Astrocyte (in vitro differentiated cells and primary cell): ENCODE measurements around the gene SULT6B1. TPM values are rescaled to one million over a fixed set of nuclear protein-coding genes. Genes with fewer than 3 reads are reported as not detected.

Experiments
- DNase-seq: peaks from one replicate; pipeline ENCODE4 v3.0.0-alpha.2; 2010; ENCODE audit warnings: low read depth
- FAIRE-seq: peaks from 2 replicates; lab custom pipeline; 2011; peaks lifted over from hg19 to GRCh38; lab: Jason Lieb, UNC
- H2AFZ ChIP-seq: 2 replicates; pipeline ENCODE4 v1.6.0; 2012; ENCODE audit warnings: low read depth, low read length, inconsistent platforms
- H3K27ac ChIP-seq: 2 replicates; pipeline ENCODE4 v1.5.1; 2011; ENCODE audit warnings: low read depth, low read length, inconsistent platforms
- H3K27me3 ChIP-seq: 2 replicates; pipeline ENCODE4 v1.6.0; 2011; ENCODE audit warnings: low read length, inconsistent platforms; ENCODE audit not compliant: insufficient read depth
- H3K36me3 ChIP-seq: 2 replicates; pipeline ENCODE4 v1.5.1; 2011; ENCODE audit warnings: low read length, inconsistent platforms; ENCODE audit not compliant: insufficient read depth
- H3K4me1 ChIP-seq: 2 replicates; pipeline ENCODE4 v1.5.1; 2011; ENCODE audit warnings: low read length, inconsistent platforms; ENCODE audit not compliant: insufficient read depth
- H3K4me2 ChIP-seq: 2 replicates; pipeline ENCODE4 v1.6.0; 2012; ENCODE audit warnings: low read length, inconsistent platforms
- H3K4me3 ChIP-seq: 2 replicates; pipeline ENCODE4 v1.5.1; 2011; ENCODE audit warnings: low read depth, mild to moderate bottlenecking, low read length, inconsistent platforms; ENCODE audit not compliant: insufficient read depth
- H3K79me2 ChIP-seq: 2 replicates; pipeline ENCODE4 v1.6.0; 2012; ENCODE audit warnings: mild to moderate bottlenecking, low read length, inconsistent platforms; ENCODE audit not compliant: insufficient read depth
- H3K9ac ChIP-seq: 2 replicates; pipeline ENCODE4 v1.6.0; 2012; ENCODE audit warnings: mild to moderate bottlenecking, low read length, inconsistent platforms
- H3K9me3 ChIP-seq: 2 replicates; pipeline ENCODE4 v1.5.1; 2012; ENCODE audit warnings: low read depth, mild to moderate bottlenecking, low read length, inconsistent platforms; ENCODE audit not compliant: insufficient read depth
- H4K20me1 ChIP-seq: 2 replicates; pipeline ENCODE4 v1.6.0; 2012; ENCODE audit warnings: low read length, inconsistent platforms; ENCODE audit not compliant: insufficient read depth
- H3K27ac Mint-ChIP-seq: one replicate; pipeline ENCODE4 v1.8.0; 2021; ENCODE audit warnings: mild to moderate bottlenecking, mixed read lengths; ENCODE audit not compliant: unreplicated experiment
- H3K27me3 Mint-ChIP-seq: one replicate; pipeline ENCODE4 v1.8.0; 2021; ENCODE audit warnings: low read depth, mixed read lengths; ENCODE audit not compliant: unreplicated experiment
- H3K36me3 Mint-ChIP-seq: one replicate; pipeline ENCODE4 v1.8.0; 2021; ENCODE audit warnings: low read depth, mixed read lengths; ENCODE audit not compliant: unreplicated experiment
- H3K4me1 Mint-ChIP-seq: one replicate; pipeline ENCODE4 v1.8.0; 2021; ENCODE audit warnings: low read depth, mixed read lengths; ENCODE audit not compliant: unreplicated experiment
- H3K4me3 Mint-ChIP-seq: one replicate; pipeline ENCODE4 v1.8.0; 2021; ENCODE audit warnings: mild to moderate bottlenecking, moderate library complexity, mixed read lengths; ENCODE audit not compliant: unreplicated experiment
- H3K9me3 Mint-ChIP-seq: one replicate; pipeline ENCODE4 v1.8.0; 2021; ENCODE audit warnings: mild to moderate bottlenecking, mixed read lengths; ENCODE audit not compliant: unreplicated experiment
- EZH2 ChIP-seq: IDR thresholded peaks from 2 replicates; pipeline ENCODE4 v1.6.1; 2012; ENCODE audit warnings: mild to moderate bottlenecking, low read length, inconsistent platforms; ENCODE audit not compliant: insufficient read depth
- total RNA-seq: library from RNA; stranded (reverse); gene quantifications from 2 replicates; pipeline ENCODE4 v1.2.1, GENCODE V29; 2021
- TF ChIP-seq, protein P1 (sequence below): IDR thresholded peaks from 2 replicates; pipeline ENCODE4 v1.5.1; 2011; ENCODE audit warnings: low read depth, mild to moderate bottlenecking, inconsistent platforms, low read length, moderate library complexity; ENCODE audit not compliant: insufficient read depth

SULT6B1 gene
- total RNA-seq, 1 donor from 2014 or later = not detected

DNA sequence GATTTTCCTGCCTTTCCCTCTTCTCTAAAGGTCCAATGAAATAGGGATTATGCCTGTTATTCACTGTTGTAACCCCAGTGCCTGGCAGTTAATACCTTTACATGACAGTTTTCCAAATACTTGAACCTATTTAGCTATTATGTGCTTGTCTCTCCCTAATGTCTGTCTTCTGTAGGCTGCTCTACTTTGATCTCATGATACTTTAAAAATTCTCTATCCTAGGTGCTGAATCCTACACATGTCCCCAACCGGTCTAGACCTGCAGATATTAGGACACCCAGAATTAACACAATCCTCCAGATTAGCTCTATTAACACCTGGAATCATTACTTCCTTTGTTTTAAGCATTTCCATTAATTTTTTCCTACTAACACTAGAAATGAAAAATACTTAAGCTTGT, 35.6 kb upstream of the SULT6B1 start:
- Mint-ChIP-seq H3K4me3 (no peak overlapping the region), H3K4me1 (peaks cover 13% of the 10 kb centered on the region), H3K27ac (no peak overlapping the region), H3K36me3 (no peaks in the 10 kb centered on the region), H3K27me3 (no peaks in the 10 kb centered on the region), H3K9me3 (no peaks in the 10 kb centered on the region)
- TF ChIP-seq EZH2 = no peak
- TF ChIP-seq, protein P1, sequence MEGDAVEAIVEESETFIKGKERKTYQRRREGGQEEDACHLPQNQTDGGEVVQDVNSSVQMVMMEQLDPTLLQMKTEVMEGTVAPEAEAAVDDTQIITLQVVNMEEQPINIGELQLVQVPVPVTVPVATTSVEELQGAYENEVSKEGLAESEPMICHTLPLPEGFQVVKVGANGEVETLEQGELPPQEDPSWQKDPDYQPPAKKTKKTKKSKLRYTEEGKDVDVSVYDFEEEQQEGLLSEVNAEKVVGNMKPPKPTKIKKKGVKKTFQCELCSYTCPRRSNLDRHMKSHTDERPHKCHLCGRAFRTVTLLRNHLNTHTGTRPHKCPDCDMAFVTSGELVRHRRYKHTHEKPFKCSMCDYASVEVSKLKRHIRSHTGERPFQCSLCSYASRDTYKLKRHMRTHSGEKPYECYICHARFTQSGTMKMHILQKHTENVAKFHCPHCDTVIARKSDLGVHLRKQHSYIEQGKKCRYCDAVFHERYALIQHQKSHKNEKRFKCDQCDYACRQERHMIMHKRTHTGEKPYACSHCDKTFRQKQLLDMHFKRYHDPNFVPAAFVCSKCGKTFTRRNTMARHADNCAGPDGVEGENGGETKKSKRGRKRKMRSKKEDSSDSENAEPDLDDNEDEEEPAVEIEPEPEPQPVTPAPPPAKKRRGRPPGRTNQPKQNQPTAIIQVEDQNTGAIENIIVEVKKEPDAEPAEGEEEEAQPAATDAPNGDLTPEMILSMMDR = no peak
- DNase-seq (no peak), FAIRE-seq (no peak)
- no peak overlapping the region for H2AFZ ChIP-seq
- H3K27ac ChIP-seq = no peak overlapping the region
- H3K27me3 ChIP-seq = no peaks in the 10 kb centered on the region
- H3K79me2 ChIP-seq = peaks cover 52% of the 10 kb centered on the region
- no peak overlapping the region for H3K4me2 ChIP-seq
- H3K4me1 ChIP-seq = no peaks in the 10 kb centered on the region
- peaks cover 43% of the 10 kb centered on the region for H4K20me1 ChIP-seq
- H3K4me3 ChIP-seq = no peak overlapping the region
- H3K36me3 ChIP-seq = peaks cover 40% of the 10 kb centered on the region
- H3K9ac ChIP-seq = no peak overlapping the region
- H3K9me3 ChIP-seq = no peaks in the 10 kb centered on the region

- no peaks in the 10 kb centered on the region for H3K27me3 ChIP-seq
- no peak overlapping the region for H2AFZ ChIP-seq
- no peak overlapping the region for H3K4me3 ChIP-seq
- H4K20me1 ChIP-seq = peaks cover 40% of the 10 kb centered on the region
- no peaks in the 10 kb centered on the region for H3K27me3 Mint-ChIP-seq
- DNase-seq = no peak
- no peak for FAIRE-seq
- peaks cover 13% of the 10 kb centered on the region for H3K4me1 Mint-ChIP-seq
- H3K36me3 Mint-ChIP-seq = no peaks in the 10 kb centered on the region
- H3K36me3 ChIP-seq = peaks cover 38% of the 10 kb centered on the region
- H3K4me1 ChIP-seq = no peaks in the 10 kb centered on the region
- H3K79me2 ChIP-seq = peaks cover 43% of the 10 kb centered on the region
- H3K9me3 ChIP-seq = no peaks in the 10 kb centered on the region
- TF ChIP-seq, protein P1 = no peak
- no peak for TF ChIP-seq EZH2
- no peak overlapping the region for H3K27ac ChIP-seq
- H3K9ac ChIP-seq = no peak overlapping the region
- no peaks in the 10 kb centered on the region for H3K9me3 Mint-ChIP-seq
- H3K4me3 Mint-ChIP-seq = no peak overlapping the region
- H3K4me2 ChIP-seq = no peak overlapping the region
- H3K27ac Mint-ChIP-seq = no peak overlapping the region
These were observed 34.7 kb upstream of the SULT6B1 start for GRCh38 chr2:37223131-37223530.

- Mint-ChIP-seq H3K27ac (no peak overlapping the region), H3K36me3 (peaks cover 2% of the 10 kb centered on the region), H3K27me3 (no peaks in the 10 kb centered on the region), H3K4me1 (peaks cover 2% of the 10 kb centered on the region), H3K4me3 (no peak overlapping the region), H3K9me3 (no peaks in the 10 kb centered on the region)
- no peak overlapping the region for H3K4me2 ChIP-seq
- H3K4me1 ChIP-seq = no peaks in the 10 kb centered on the region
- H3K79me2 ChIP-seq = peaks cover 12% of the 10 kb centered on the region
- H3K36me3 ChIP-seq = peaks cover 44% of the 10 kb centered on the region
- no peak overlapping the region for H2AFZ ChIP-seq
- no peak overlapping the region for H3K27ac ChIP-seq
- H3K9me3 ChIP-seq = no peaks in the 10 kb centered on the region
- H3K27me3 ChIP-seq = no peaks in the 10 kb centered on the region
- H3K9ac ChIP-seq = no peak overlapping the region
- DNase-seq = no peak
- H3K4me3 ChIP-seq = no peak overlapping the region
- H4K20me1 ChIP-seq = peaks cover 20% of the 10 kb centered on the region
- no peak for TF ChIP-seq EZH2
- TF ChIP-seq, protein P1 = no peak
- no peak for FAIRE-seq
These were observed 30.6 kb upstream of the SULT6B1 start for GRCh38 chr2:37219046-37219445.
